GM04504 (cell line): ENCODE measurements around the gene DBX2.
"Not testable (repeated sequence)": the region's sequence is repeated elsewhere in the genome, so short reads cannot be mapped to it uniquely, and the experiment has no call there.

ENCODE experiments used
- DNase-seq: peaks from one replicate; pipeline ENCODE4 v3.0.0-alpha.2; 2012; ENCODE audit warnings: low read depth

DBX2 gene

GRCh38 chr12:45050751-45051571, at the start of gene DBX2:
TSS of gene DBX2 (minus strand) at chr12:45051099. CDS start at chr12:45050927, 172 bp downstream.
- DNase-seq: no peak

GRCh38 chr12:45098766-45099165, 47.9 kb upstream of the DBX2 start:
- no peak for DNase-seq

- not testable (repeated sequence) for DNase-seq
Measured at GRCh38 chr12:45095417-45095816, 44.5 kb upstream of the DBX2 start.

GRCh38 chr12:45093051-45093450, 42.2 kb upstream of the DBX2 start:
- no peak for DNase-seq

GRCh38 chr12:45089411-45090075, 38.6 kb upstream of the DBX2 start:
- DNase-seq: no peak

GRCh38 chr12:45088608-45089007, 37.7 kb upstream of the DBX2 start:
- no peak for DNase-seq

GRCh38 chr12:45084248-45084647, 33.3 kb upstream of the DBX2 start:
- not testable (repeated sequence) for DNase-seq

GRCh38 chr12:45077251-45077650, 26.4 kb upstream of the DBX2 start:
- DNase-seq: no peak

GRCh38 chr12:45076417-45077026, 25.6 kb upstream of the DBX2 start:
- DNase-seq: no peak

GRCh38 chr12:45075587-45076282, 24.8 kb upstream of the DBX2 start:
- DNase-seq: no peak

- no peak for DNase-seq
Measured at GRCh38 chr12:45065125-45065626, 14.3 kb upstream of the DBX2 start.

GRCh38 chr12:45060976-45061375, 10.1 kb upstream of the DBX2 start:
- DNase-seq: no peak

GRCh38 chr12:45051572-45052125, 750 bp upstream of the DBX2 start:
- no peak for DNase-seq

GRCh38 chr12:45049912-45050750, 768 bp downstream of the DBX2 start:
- DNase-seq: no peak

- DNase-seq: no peak
Measured at GRCh38 chr12:45042599-45042998, 8.3 kb downstream of the DBX2 start.

- DNase-seq: no peak
Measured at GRCh38 chr12:45040977-45041376, 9.9 kb downstream of the DBX2 start.

GRCh38 chr12:45039757-45040156, 11.1 kb downstream of the DBX2 start:
- no peak for DNase-seq

- DNase-seq: no peak
Measured at GRCh38 chr12:45034861-45035265, 16.0 kb downstream of the DBX2 start.

GRCh38 chr12:45017916-45018315, 33.0 kb downstream of the DBX2 start:
- DNase-seq: no peak

- DNase-seq: no peak
Measured at GRCh38 chr12:45014396-45014795, 36.5 kb downstream of the DBX2 start.

GRCh38 chr12:45012749-45013148, 38.1 kb downstream of the DBX2 start:
- DNase-seq: no peak
